GM19099 (cell line): ENCODE data around the gene B4GALNT4.

Experiments
- POLR2A ChIP-seq: IDR thresholded peaks from 3 replicates; pipeline ENCODE4 v1.6.1; 2011; ENCODE audit warnings: low read depth; ENCODE audit not compliant: insufficient read length; ENCODE audit errors: extremely low read depth

The B4GALNT4 gene

DNA sequence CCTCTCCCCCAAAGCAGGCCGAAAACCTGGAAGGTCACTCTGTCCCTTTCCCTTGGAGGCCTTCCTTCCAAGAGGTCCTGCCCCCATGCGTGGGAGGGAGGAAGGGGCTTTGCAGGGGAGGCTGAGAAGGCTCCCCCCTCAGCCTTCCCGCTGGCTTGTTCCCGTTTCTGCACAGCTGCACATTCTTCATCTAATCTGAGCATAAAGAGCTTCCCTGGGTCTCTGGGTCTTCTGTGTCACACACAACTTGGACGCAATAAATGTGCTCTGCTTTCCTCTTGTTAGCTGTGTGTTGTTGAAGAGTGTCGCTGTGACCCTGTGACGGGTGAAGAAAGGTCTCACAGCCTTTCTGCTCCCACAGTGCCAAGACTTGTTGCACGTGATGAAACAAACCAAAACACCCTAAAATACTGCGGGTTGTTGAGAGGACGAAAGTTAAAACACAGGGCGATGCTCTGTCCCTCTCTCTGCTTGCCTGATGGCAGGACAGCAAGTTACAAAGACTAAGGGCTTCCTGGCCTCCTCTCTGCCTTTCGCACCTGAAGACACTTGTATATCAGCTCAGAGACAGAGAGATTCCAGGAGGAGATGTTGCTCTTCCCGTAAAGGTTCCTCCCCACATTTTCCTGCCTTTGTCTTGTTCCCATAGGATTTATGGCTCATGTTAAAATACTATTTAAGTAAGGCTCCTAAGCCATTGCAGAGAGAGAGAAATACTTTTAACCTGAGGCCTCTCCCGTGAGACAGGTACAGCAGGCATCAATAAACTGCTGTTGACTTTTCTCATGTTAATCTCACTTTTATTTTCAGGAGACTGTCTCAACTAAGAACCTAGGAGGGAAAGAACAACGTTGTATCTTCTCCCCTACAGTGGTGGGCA, 33.3 kb upstream of the B4GALNT4 start:
- TF ChIP-seq POLR2A: no peak

- no peak for TF ChIP-seq POLR2A
These were observed 32.6 kb upstream of the B4GALNT4 start for GRCh38 chr11:336659-337198.

DNA sequence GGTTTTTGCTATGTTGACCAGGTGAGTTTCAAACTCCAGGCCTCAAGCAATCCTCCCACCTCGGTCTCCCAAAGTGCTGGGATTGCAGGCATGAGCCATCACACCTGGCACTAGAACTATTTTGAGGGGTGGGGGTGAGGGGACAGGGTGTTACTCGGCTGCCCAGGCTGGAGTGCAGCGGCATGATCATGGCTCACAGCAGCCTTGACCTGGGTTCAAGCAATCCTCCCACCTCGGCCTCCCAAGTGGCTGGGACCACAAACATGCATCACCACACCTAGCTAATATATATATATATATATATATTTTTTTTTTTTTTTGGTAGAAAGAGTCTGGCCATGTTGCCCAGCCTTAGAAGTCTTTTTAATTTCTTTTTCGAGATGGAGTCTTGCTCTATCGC, 31.6 kb upstream of the B4GALNT4 start:
- no peak for TF ChIP-seq POLR2A

GRCh38 chr11:339963-340362, 29.3 kb upstream of the B4GALNT4 start:
- TF ChIP-seq POLR2A: no peak

DNA sequence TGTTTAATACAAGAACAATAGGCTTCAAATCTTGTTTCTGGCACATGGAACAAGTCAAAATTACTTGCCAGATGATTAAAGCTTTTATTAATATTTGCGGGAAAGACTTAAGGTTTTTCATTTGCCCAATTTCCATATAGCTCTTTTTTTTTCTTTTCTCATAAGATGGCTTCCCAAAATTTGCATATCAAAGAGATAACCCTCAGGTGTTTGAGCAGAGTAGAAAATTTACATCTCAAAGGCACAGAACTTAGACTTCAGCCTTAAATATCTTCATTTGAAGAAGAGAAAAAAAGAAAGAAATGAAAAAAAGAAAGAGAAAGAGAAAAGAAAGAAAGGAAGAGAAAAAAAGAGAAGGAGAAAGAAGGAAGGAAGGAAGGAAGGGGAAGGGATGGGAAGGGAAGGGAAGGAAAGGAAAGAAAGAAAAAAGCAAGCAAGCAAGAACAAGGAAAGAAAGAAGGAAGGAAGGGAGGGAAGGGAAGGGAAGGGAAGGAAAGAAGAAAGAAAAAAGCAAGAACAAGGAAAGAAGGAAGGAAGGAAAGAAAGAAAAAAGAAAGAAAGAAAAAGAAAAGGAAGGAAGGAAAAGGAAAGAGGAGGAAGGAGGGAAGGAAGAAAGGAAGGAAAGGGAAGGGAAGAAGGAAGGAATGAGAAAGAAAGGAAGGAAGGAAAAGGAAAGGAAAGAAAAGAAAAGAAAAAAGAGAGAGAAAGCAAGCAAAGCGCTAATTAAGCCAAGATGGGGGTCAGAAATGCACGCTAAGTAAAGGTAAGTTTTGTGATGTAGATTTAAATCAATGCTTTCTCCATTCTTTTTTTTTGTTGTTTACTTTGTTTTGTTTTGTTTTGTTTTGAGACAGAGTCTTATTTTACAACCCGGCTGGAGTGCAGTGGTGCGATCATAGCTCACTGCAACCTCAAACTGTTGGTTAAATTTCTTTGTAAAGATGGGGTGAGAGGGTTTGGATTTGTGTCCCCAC, 28.5 kb upstream of the B4GALNT4 start:
- no peak for TF ChIP-seq POLR2A

GRCh38 chr11:342328-342727, 27.0 kb upstream of the B4GALNT4 start:
- TF ChIP-seq POLR2A: no peak

DNA sequence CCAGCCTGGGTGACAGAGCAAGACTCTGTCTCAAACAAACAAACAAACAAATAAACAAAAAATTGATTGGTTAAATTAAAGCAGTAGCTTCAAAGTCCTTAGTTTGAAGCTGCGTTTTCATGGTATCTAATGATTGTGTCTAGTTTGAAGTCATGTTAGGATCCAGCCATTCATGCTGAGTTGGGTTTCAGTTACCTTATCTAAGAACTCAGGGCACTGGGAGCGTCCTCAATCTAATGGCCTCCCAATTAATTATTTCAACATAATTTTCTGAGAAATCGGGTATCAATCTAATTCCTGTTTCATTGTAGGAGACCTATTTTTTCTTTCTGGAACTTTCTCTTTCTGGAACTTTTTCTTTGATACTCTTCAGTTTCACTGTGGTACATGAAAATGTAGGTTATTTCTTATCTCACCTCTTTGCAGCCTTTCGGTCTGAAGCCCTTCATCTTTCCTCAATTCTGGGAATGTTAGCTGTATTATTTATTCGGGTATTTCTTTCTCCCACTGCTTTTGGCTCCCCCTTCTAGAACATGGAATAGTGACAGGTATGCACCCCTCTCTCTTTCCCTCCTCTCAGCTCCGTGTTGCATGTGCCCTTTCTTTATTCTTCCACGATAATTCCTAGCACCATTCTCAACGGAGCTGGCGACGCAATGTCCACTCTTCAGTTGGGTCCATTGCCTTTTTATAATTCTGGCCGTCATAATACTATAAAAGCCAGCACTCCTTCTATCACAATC, 24.3 kb upstream of the B4GALNT4 start:
- TF ChIP-seq POLR2A: no peak

GRCh38 chr11:346529-346928, 22.8 kb upstream of the B4GALNT4 start:
- TF ChIP-seq POLR2A: no peak

GRCh38 chr11:350723-351255, 18.5 kb upstream of the B4GALNT4 start:
- TF ChIP-seq POLR2A: peak; percentile 46

DNA sequence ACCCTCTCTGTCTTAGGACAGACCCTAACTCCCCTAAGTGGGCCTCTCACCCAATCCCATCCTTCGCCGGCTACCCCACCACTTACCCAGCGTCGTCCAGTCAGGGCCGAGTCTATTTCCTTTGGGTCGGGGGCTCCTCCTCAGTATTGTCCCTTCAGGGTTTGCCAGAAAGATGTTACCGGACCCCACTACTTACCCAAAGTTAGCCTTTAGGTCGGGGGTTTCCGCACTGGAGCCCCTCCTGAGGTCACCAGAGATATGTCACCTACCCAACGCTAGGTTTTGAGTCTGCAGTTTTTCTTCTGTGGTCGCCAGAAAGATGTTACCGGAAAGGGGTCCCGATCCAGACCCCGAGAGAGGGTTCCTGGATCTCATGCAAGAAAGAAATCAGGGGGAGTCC, 17.9 kb upstream of the B4GALNT4 start:
- no peak for TF ChIP-seq POLR2A

GRCh38 chr11:352456-353031, 16.8 kb upstream of the B4GALNT4 start:
- TF ChIP-seq POLR2A: no peak

DNA sequence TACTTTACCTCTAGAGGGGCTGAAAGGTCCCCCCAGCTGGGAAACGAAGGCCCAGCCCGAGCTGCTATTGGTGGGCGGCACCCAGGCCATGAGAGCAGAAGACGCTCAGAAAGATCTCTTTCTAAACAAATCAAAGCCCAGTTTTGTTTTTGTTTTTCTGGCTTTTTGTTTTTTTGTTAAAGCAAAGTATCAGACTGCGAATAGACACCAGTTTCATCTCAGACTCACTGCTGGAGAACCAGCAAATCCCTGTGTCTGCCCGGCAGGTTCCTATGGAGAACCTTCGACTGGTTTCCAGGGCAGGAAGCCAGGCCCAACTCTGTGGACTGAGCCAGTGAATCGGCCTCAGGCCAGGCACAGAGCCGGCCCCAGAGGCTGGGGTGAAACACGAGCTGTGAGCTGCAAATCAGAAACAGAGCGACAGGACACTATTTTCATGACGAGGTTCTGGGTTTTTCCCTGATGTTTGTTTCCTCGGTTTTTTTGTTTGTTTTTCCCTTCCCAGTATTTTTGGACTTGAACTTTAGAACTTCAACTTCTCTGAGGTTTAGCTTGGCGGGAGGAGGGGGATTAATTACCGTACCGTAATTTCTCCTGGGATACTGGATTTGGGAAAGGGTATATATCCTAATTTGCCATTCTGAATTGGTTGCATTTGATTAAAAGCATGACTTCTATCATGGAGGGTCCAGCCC, 16.0 kb upstream of the B4GALNT4 start:
- no peak for TF ChIP-seq POLR2A
